ENCODE results near the gene TMEM63A.
"Not testable (repeated sequence)": the region's sequence is repeated elsewhere in the genome, so short reads cannot be mapped to it uniquely, and the experiment has no call there.

The TMEM63A gene

DNA sequence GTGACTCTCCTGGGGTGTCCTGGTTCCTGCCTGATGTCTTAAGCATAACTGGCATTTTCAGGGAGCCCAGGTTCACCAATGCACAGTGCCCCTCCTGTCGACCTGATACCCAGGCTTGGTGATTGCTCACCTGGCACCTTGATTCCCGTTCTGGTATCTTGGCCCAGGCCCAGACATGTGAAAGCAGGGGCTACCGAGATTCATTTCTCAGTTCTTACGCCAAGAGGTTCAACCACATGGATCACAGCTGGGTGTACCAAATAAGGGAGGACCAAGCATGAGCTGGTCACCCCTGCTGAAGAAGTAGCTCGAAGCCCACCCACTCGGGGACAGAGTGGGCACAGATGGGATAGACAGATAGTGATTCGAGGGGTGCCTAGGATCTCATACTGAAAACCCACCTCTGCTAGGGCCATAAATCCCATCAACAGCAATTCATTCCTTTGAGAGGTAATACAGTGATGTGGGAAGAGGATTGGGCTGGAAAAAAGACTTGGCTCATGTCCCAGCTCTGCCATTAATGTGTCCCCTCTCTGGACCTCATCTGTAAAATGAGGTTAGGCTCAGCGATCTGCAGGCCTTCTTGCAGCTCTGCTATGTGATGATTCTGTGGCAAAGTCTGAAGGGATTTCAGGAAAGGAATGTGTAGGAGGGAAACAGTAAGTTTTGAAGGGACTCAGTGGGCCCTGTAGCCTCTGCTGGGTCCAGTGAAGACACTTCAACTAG is 69.5 kb downstream of the TMEM63A start:
- TF ChIP-seq EZH2phosphoT487 (IDR thresholded peaks at IDR 0.05; ENCODE audit: low read length) (no peak), EZH2 (optimal IDR thresholded peaks at IDR 0.05; ENCODE audit: low read depth, low read length) (no peak)
- TF ChIP-seq, protein P1, sequence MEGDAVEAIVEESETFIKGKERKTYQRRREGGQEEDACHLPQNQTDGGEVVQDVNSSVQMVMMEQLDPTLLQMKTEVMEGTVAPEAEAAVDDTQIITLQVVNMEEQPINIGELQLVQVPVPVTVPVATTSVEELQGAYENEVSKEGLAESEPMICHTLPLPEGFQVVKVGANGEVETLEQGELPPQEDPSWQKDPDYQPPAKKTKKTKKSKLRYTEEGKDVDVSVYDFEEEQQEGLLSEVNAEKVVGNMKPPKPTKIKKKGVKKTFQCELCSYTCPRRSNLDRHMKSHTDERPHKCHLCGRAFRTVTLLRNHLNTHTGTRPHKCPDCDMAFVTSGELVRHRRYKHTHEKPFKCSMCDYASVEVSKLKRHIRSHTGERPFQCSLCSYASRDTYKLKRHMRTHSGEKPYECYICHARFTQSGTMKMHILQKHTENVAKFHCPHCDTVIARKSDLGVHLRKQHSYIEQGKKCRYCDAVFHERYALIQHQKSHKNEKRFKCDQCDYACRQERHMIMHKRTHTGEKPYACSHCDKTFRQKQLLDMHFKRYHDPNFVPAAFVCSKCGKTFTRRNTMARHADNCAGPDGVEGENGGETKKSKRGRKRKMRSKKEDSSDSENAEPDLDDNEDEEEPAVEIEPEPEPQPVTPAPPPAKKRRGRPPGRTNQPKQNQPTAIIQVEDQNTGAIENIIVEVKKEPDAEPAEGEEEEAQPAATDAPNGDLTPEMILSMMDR (IDR thresholded peaks at IDR 0.05; ENCODE audit: low read length) = no peak
- Histone ChIP-seq H4K20me1 (ENCODE audit: insufficient read depth, low read length) (no peaks in the 10 kb centered on the region), H3K9ac (ENCODE audit: low read length) (no peak overlapping the region), H2AFZ (ENCODE audit: low read length) (no peak overlapping the region), H3K79me2 (ENCODE audit: low read length) (peaks cover 5% of the 10 kb centered on the region; the same call in 1 of the 2 replicates), H3K36me3 (replicated peaks; ENCODE audit: insufficient read depth, low read length) (no peaks in the 10 kb centered on the region), H3K27me3 (replicated peaks; ENCODE audit: insufficient read depth, low read length) (no peaks in the 10 kb centered on the region), H3K27ac (ENCODE audit: low read length) (no peak overlapping the region), H3K9me3 (replicated peaks; ENCODE audit: insufficient read depth, low read length) (no peaks in the 10 kb centered on the region), H3K4me1 (ENCODE audit: low read length) (no peaks in the 10 kb centered on the region), H3F3A (ENCODE audit: insufficient read depth, low read length) (peaks cover 5% of the 10 kb centered on the region; the same call in 1 of the 2 replicates), H3K9me2 (replicated peaks; ENCODE audit: insufficient read depth, low read length) (no peaks in the 10 kb centered on the region), H3K4me2 (ENCODE audit: low read depth, low read length) (no peak overlapping the region), H3K4me3 (ENCODE audit: low read length) (no peak overlapping the region)
- DNase-seq = no peak

DNA sequence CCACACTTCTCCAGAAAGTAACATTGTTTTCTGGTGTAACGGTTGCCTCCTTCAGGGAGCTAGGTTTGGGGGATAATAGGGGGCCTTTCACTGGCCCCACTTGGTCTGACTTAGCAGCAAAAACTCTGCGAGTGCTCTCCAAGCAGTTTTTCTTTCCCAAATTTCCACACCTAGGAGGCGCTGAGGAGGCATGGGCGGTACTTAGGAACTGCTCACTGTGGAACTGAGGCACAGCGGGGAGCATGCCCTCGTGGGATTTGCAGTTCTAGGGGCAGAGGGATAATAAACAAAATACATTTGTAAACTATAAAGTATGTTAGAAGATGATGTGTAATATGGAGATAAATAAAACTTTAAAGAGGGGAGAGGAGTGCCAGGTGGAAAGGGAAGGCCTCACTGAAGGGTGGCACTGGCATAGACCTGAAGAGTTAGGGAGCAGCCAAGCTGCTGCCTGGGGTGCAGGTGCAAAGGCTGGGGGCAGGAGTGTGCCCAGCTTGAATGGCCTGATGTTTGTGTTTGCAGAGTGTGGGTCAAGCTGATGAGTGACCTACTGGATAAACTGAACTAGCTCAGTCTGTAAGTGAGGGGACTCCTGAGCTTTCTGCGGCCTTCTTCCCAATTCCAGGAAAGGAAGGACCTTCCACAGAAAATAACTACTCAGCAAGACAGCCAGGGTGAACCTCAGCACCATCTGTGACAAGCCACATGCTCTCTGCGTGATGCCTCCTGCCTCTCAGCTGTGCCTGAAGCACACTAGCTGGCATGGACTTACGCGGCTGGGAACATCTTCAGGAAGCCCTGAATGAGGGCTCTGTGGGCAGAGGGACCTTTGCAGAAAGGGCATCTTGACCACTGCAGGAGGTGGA is 70.3 kb downstream of the TMEM63A start:
- Histone ChIP-seq H3K36me3 (replicated peaks; ENCODE audit: insufficient read depth, low read length) (no peaks in the 10 kb centered on the region), H3F3A (ENCODE audit: insufficient read depth, low read length) (peaks cover 5% of the 10 kb centered on the region; the same call in 1 of the 2 replicates), H2AFZ (ENCODE audit: low read length) (no peak overlapping the region), H3K9me3 (replicated peaks; ENCODE audit: insufficient read depth, low read length) (no peaks in the 10 kb centered on the region), H3K4me3 (ENCODE audit: low read length) (no peak overlapping the region), H3K4me1 (ENCODE audit: low read length) (no peaks in the 10 kb centered on the region), H3K79me2 (ENCODE audit: low read length) (peaks cover 5% of the 10 kb centered on the region; the same call in 1 of the 2 replicates), H3K27me3 (replicated peaks; ENCODE audit: insufficient read depth, low read length) (no peaks in the 10 kb centered on the region), H4K20me1 (ENCODE audit: insufficient read depth, low read length) (no peaks in the 10 kb centered on the region), H3K4me2 (ENCODE audit: low read depth, low read length) (no peak overlapping the region), H3K9me2 (replicated peaks; ENCODE audit: insufficient read depth, low read length) (no peaks in the 10 kb centered on the region), H3K27ac (ENCODE audit: low read length) (no peak overlapping the region), H3K9ac (ENCODE audit: low read length) (no peak overlapping the region)
- no peak for DNase-seq
- TF ChIP-seq EZH2 (optimal IDR thresholded peaks at IDR 0.05; ENCODE audit: low read depth, low read length) (no peak), EZH2phosphoT487 (IDR thresholded peaks at IDR 0.05; ENCODE audit: low read length) (no peak)
- TF ChIP-seq, protein P1 (IDR thresholded peaks at IDR 0.05; ENCODE audit: low read length) = no peak

DNA sequence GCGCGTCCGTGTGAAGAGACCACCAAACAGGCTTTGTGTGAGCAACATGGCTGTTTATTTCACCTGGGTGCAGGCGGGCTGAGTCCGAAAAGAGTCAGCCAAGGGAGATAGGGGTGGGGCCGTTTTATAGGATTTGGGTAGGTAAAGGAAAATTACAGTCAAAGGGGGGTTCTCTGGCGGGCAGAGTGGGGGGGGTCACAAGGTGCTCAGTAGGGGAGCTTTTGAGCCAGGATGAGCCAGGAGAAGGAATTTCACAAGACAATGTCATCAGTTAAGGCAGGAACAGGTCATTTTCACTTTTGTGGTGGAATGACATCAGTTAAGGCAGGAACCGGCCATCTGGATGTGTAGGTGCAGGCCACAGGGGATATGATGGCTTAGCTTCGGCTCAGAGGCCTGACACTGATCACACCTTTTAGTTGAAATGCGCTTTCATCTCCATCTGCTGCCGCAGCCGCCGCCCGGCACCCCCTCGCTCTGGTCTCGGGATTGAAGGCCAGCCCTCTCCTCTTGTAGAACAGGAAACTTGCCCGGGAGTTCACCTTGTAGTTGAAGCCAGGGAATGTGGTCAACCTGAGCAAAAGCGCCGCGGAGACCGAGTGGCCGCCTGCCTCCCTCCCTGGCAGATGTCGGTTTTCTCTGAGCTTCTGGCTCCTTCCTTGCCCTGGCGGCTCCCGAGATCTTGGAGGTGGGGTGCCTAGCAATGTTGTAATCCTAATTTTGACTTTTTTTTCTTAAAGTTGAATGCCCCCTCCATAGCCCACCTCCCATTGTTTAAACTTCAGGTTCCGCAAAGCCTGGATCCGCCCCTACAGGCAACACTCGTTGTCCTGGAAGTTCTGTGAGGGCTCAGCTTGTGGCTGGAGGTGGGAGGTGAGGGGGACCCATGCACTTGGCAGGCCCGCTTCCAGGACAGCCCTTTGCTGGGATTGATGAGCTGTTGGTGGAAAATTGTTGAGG is 71.3 kb downstream of the TMEM63A start:
- H3K9ac ChIP-seq (ENCODE audit: low read length) = peak overlapping the region; percentile 45; the same call in 1 of the 2 replicates
- H3K9me2 ChIP-seq (replicated peaks; ENCODE audit: insufficient read depth, low read length); H3K27me3 ChIP-seq (replicated peaks; ENCODE audit: insufficient read depth, low read length); H3K9me3 ChIP-seq (replicated peaks; ENCODE audit: insufficient read depth, low read length); H3K27ac ChIP-seq (ENCODE audit: low read length); H3K79me2 ChIP-seq (ENCODE audit: low read length); H4K20me1 ChIP-seq (ENCODE audit: insufficient read depth, low read length); H3K4me1 ChIP-seq (ENCODE audit: low read length); H3F3A ChIP-seq (ENCODE audit: insufficient read depth, low read length); H3K36me3 ChIP-seq (replicated peaks; ENCODE audit: insufficient read depth, low read length): not testable (repeated sequence)
- peak; percentile 16 for DNase-seq
- H2AFZ ChIP-seq (ENCODE audit: low read length) = peak overlapping the region; percentile 66
- peak overlapping the region; percentile 90 for H3K4me2 ChIP-seq (ENCODE audit: low read depth, low read length)
- H3K4me3 ChIP-seq (ENCODE audit: low read length) = peak overlapping the region; percentile 73

Measured in MM.1S (cell line).